Astrocyte of the hippocampus (primary cell): Measurements from ENCODE around the gene HFM1.
"Not testable (repeated sequence)": the region's sequence is repeated elsewhere in the genome, so short reads cannot be mapped to it uniquely, and the experiment has no call there.

Experiments used
- DNase-seq: peaks from one replicate; pipeline ENCODE4 v3.0.0; 2011; ENCODE audit warnings: low read depth, low spot score

Gene HFM1, protein sequence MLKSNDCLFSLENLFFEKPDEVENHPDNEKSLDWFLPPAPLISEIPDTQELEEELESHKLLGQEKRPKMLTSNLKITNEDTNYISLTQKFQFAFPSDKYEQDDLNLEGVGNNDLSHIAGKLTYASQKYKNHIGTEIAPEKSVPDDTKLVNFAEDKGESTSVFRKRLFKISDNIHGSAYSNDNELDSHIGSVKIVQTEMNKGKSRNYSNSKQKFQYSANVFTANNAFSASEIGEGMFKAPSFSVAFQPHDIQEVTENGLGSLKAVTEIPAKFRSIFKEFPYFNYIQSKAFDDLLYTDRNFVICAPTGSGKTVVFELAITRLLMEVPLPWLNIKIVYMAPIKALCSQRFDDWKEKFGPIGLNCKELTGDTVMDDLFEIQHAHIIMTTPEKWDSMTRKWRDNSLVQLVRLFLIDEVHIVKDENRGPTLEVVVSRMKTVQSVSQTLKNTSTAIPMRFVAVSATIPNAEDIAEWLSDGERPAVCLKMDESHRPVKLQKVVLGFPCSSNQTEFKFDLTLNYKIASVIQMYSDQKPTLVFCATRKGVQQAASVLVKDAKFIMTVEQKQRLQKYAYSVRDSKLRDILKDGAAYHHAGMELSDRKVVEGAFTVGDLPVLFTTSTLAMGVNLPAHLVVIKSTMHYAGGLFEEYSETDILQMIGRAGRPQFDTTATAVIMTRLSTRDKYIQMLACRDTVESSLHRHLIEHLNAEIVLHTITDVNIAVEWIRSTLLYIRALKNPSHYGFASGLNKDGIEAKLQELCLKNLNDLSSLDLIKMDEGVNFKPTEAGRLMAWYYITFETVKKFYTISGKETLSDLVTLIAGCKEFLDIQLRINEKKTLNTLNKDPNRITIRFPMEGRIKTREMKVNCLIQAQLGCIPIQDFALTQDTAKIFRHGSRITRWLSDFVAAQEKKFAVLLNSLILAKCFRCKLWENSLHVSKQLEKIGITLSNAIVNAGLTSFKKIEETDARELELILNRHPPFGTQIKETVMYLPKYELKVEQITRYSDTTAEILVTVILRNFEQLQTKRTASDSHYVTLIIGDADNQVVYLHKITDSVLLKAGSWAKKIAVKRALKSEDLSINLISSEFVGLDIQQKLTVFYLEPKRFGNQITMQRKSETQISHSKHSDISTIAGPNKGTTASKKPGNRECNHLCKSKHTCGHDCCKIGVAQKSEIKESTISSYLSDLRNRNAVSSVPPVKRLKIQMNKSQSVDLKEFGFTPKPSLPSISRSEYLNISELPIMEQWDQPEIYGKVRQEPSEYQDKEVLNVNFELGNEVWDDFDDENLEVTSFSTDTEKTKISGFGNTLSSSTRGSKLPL (N-terminal part only)

DNA sequence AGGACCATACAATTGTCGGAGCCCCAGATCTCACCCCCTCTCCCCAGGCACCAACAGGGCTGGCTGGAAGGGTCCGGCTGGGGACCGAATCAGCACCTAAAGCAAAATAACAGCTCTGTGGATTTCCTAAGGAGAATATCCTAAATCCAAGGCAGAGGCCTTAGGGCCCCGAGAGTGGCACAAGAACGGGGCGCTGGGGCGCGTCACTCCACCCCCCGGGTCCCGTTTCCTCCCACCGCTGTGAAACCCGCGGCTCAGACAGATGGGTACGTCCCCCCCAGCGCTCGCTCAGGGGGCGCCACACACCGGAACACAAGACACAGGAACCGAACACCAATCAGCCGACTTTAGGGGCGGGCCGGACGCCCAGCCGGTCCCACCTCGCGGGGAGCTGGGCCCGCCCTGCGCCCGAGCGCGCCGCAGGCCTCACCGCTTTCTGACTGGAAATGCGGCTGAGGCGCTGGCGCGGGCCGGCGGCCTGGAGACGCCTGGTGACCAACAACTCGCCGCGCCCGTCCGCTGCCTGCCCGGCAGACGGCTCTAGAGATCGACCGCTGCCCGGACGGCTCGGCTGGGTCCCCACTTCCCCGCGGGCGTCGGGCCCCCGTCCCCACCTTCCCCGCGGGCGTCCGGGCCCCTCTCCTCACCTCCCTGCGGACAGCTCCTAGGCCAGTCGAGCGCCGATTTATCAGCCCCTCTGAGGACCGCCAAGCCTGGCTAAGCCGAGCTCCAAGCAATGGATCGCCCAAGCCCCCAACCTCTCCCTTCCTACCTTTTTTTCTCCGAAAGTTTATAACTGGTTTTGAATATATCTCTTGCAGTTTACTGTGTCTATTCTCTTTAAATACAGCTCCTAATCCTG, at the start of gene HFM1:
HFM1 (minus strand) TSS at position 687 of the 862 bp plus-strand sequence. CDS start 3,755 bp downstream, outside the sequence.
- DNase-seq, result peak; percentile 91

DNA sequence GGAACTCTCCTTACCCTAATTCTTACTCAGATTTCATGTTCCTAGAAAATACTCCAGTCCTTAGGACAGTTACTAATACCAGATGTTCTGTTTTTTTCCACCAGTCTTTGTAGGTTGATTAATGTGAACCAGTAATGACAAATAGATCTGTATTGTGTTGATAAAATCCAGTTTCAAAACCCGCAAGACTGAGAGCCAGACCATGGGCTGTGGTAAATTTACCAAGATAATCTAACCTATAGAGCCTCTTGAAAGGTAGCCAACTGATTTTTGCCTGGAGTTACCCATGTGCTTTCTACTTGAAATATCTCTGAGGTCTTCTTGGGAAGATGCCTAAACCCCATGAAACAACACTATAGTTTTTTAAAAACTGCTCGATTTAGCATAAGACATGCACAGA, 49.5 kb upstream of the HFM1 start:
- no peak for DNase-seq

DNA sequence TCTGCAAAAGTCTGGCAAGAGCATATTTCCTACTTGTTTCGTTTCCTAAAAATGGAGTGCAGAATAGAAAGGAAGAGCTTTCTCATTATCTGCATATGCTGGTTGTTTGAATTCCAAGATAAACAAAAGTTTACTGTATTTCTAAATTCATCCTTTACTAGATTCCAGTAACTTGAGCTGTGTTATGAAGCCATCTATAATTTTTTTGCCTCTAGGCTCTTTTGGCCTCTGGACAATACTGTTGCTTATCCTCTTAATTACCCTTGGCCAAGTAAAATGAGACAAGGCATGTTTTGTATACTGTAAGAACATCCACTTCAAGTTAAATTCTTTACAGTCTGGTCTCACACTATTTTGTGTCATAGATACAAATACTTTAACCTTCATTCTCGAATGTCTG, 45.6 kb upstream of the HFM1 start:
- DNase-seq, result no peak

DNA sequence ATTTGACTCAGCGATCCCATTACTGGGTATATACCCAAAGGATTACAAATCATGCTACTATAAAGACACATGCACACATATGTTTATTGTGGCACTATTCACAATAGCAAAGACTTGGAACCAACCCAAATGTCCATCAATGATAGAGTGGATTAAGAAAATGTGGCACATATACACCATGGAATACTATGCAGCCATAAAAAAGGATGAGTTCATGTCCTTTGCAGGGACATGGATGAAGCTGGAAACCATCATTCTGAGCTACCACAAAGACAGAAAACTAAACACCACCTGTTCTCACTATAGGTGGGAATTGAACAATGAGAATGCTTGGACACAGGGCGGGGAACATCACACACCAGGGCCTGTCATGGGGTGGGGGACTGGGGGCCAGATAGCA, 43.1 kb upstream of the HFM1 start:
- not testable (repeated sequence) for DNase-seq

DNA sequence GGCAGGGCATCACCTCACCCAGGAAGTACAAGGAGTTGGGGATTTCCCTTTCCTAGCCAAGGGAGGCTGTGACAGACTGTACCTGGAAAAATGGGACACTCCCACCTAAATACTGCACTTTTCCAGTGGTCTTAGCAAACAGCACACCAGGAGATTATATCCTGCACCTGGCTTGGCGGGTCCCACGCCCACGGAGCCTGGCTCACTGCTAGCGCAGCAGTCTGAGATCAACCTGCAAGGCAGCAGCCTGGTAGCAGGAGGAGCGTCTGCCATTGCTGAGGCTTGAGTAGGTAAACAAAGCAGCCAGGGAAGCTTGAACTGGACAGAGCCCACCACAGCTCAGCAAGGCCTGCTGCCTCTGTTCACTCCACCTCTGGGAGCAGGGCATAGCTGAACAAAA, 37.3 kb upstream of the HFM1 start:
- not testable (repeated sequence) for DNase-seq

DNA sequence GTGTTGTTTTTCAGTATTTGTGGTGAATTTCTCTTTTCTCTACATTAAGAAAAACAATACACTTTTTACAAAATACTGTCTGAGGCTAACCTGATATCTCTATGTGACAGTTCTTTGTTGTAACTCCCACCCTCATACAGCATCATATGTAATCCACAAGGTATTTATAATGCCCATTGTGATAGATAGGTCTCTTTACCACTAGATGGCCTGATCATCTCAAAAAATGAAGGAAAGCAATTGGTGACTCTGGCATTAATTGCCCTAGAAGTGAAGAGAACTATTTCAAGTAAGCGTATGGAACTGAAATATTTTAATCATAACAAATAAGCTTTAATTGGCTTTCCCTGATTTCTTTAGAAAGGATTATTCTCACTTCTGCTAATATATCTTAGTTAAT, 36.2 kb upstream of the HFM1 start:
- DNase-seq, result no peak

DNA sequence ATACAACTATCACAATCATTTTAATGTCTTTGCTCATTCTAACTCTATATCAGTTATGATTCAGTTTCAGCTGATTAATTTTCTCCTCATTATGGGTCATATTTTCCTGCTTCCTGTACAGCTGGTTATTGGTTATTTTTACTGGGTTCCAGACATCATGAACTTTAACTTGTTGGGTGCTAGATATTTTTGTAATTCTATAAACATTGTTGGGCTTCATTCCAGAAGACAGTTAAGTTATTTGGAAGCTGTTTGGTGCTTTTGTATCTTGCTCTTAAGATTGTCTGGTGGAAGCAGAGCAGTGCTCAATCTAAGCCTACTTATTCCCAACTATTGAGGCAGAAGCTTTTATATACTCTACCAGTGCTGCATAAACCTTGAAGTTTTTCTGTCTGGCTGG, 34.4 kb upstream of the HFM1 start:
- DNase-seq, result no peak

DNA sequence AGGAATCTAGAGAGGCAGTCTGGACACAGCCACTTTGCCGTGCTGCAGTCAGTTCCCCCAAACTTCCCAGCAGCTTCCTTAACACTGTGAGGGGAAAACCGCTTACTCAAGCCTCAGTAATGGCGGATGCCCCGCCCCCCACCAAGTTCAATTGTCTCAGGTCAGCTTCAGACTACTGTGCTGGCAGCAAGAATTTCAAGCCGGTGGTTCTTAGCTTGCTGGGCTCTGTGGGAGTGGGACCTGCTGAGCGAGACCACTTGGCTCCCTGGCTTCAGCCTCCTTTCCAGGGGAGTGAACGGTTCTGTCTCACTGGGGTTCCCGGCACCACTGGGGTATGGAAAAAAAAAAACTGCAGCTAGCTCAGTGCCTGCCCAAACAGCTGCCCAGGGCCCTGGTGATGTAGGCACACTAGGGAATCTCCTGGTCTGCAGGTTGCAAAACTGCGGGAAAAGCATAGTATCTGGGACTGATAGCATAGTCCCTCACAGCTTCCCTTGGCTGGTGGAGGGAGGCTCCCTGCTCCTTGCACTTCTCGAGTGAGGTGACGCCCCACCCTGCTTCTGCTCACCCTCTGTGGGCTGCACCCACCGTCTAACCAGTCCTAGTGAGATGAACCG, 23.7 kb upstream of the HFM1 start:
- peak; percentile 8 for DNase-seq

DNA sequence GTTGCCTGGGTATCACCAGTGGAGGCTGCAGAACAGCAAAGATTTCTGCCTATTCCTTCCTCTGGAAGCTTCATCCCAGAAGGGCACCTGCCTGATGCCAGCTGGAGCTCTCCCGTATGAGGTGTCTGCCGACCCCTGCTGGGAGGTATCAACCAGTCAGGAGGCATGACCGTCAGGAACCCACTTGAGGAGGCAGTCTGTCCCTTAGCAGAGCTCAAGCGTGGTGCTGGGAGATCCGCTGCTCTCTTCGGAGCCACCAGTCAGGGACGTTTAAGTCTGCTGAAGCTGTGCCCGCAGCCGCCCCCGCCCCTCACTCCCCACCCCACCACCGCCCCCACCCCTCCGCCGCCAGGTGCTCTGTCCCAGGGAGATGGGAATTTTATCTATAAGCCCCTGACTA, 23.1 kb upstream of the HFM1 start:
- DNase-seq, result no peak

DNA sequence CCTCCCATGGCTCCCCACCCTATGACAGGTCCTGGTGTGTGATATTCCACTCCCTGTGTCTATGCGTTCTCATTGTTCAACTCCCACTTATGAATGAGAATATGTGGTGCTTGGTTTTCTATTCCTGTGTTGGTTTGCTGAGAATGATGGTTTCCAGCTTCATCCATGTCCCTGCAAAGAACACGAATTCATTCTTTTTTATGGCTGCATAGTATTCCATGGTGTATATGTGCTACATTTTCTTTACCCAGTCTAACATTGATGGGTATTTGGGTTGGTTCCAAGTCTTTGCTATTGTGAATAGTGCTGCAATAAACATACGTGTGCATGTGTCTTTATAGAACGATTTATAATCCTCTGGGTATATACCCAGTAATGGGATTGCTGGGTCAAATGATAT, 17.9 kb upstream of the HFM1 start:
- DNase-seq, result not testable (repeated sequence)

DNA sequence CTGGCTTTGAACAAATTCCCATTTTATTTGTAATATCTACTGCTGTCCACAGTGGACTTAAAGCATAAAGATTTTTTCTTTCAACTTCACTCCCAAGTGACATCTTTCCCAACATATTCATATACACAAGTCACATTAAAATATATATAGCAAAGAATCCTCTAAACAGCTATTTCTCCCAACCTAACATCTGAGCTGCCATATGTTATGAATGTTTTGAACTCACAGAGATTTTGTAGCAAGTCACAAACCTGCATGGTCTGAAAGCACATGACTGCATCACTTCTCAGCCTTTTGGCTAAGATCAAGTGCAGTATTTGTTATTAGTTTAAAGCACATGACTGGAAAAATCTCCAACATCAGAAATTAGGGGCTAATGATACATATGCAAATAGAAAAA, 7.7 kb upstream of the HFM1 start:
- no peak for DNase-seq

DNA sequence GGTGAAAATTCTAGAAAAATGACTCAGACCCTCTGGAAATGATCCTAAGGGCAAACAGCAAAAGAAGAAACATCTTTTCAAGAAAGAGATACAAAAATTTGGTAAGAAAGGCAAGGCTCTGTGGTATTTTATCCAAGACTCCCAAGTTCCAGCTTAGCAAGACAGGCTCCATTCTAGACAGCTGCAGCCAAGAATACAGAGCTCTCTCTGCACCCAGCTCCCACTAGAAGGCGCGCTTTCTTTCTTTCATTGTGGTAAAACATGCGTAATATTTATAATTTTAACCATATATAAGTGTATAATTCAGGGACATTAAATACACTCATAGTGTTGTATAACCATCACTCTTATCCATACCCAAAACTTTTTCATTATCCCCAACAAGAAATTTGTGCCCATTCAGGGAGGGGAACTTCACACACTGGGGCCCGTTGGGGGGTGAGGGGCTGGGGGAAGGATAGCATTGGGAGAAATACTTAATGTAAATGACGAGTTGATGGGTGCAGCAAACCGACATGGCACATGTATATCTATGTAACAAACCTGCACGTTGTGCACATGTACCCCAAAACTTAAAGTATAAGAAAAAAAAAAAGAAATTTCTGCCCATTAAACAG, 2.2 kb upstream of the HFM1 start:
- no peak for DNase-seq

DNA sequence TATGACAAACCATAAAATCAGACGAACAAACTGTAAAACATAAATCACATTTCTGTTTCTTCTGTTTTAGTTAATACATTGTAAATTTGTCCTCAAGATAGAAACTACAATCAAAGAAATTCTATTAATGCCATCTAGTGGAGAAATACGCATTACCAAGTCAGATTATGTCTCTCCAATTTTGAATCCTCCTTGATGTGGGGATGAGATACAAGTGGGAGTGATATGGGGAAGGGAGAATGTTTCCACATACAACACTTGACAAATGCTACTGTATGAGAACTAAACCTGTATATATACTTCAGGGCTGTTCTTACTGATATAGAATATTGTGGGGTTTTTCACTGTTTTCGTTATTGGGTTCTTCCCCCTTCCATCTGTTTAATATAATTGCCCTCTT, 2.6 kb downstream of the HFM1 start:
- DNase-seq, result peak; percentile 16

DNA sequence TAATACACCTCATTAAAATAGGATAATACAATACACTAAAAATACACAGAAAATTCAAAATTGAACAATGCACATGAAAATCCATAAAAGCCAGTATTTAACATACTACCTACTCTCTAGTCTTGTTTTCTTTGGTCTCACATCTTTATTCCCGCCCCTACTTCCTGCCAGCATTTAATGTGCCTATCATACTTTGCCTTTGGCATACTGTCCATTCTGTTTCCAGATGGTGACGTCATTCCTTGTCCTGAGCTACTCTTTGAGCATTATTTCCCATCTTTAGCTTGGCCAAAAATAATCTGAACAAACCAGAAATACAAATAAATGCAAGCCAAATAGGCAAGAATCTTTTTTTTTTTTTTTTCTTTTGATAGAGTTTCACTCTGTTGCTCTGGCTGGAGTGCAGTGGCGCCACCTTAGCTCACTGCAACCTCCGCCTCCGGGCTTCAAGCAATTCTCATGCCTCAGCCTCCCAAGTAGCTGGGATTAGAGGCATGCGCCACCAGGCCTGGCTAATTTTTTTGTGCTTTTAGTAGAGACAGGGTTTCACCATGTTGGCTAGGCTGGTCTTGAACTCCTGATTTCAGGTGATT, 4.4 kb downstream of the HFM1 start:
- no peak for DNase-seq

DNA sequence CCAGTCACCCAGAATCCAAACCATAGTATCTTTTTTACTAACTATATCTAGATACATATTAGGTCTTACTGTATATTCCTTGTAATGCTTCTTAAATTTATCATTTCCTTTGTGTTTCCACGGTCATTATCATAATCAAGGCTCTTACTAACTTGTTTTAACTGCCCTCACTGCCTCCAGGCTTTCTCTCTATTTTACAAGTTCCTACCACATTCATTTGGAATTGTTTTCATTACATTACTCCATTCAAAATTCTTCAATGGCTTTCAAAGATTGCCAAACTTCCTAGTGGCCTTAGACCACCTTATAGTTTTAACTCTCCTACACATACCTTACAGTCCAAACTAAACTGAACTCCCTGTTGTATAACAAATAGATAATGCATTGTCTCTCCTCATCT, 6.3 kb downstream of the HFM1 start:
- no peak for DNase-seq

DNA sequence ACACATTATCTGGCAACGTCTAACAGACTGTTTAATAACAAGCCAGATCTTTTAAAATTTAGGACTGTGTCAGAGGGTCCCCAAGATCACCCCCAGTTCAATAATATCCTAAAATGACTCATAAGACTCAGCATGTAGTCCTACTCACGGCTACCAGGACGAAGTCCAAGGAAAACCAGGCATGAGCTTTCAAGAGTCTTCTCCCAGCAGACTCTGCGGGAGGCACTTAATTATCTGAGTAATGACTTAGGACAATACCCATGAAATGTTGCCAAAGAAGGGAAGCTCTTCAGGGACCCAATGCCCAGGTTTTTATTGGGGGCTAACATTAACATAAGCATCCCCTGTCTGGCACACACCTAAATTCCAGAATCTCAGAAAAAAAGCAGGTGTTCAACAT, 7.0 kb downstream of the HFM1 start:
- no peak for DNase-seq

DNA sequence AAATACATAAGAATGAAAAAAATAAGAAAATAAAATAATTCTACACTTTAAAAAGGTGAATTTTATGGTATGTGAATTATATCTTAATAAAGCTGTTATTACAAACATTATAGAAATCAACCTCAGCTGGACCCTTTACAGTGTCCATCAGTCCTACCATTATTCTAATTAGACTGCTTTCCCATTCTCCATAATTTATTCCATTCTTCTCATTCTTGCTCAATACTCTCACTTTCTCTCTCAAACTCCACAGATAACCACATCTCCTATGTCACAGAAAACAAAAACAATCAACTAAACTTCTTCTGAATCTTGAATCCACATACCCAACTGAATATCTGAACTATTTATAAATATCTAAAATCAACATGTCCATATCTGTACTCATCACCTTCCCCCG, 11.6 kb downstream of the HFM1 start:
- no peak for DNase-seq

DNA sequence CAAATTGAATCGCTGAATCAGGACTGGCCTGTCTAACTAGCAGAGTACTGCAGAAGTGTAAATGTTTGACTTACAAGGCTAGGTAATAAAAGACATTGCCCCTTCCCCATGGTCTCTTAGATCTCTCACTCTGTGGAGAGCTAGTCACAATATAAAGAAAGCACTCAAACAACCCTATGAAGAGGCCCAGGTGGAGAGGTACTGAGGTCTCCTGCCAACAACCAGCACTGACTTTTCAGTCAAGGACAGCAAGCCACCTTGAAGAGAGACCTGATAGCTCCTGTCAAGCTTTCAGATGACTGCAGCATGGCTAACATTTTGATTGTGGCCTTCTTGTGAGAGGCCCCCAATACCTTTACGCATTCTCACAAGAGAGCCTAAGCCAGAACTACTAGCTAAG, 18.5 kb downstream of the HFM1 start:
- DNase-seq, result no peak

DNA sequence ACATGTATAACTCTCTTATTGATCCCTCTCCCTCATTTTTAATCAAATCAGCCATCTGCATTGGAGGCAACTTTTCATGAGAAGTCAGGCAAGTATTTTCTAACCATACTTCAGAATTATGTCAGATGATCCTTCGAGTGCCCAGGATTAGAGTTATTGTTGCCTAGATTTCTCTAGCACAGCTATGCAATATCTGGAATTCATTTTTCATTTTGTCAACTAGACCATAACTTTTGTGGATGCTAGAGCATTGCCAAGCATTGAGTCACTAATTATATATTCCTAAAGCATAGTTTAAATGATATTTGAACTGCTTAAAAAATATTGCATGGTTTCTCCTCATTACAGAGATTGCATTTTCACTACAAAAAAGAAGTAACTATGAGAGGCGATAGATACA, 21.2 kb downstream of the HFM1 start:
- DNase-seq, result no peak

DNA sequence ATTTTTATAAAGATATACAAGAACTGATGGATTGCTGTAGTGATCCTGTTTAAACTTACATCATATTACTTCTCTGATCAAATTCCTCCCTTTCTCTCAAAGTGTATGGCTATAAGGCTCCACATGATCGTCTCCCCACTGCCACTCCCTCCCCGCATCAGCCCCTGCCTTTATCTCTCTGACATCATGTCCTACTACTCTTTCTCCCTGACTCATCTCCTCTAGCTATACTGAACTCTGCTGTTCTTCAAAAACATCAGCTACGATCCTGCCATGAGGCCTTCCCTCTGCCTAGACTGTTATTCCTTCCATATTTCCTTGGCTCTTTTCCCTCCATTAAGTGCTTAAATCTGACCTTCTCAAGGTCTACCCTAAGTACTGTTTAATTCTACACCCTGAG, 22.8 kb downstream of the HFM1 start:
- DNase-seq, result no peak
